ENCODE measurements around the gene RNF187.
"Not testable (repeated sequence)": the region's sequence is repeated elsewhere in the genome, so short reads cannot be mapped to it uniquely, and the experiment has no call there.

The RNF187 gene

GRCh38 chr1:228459091-228459993 lies 27.8 kb upstream of the RNF187 start:
- peak in 1 of 2 donors; percentile 23 for DNase-seq (ENCODE audit: low read depth in 2 of 2)

- DNase-seq (ENCODE audit: low read depth in 2 of 2) = no peak
These were observed 26.4 kb upstream of the RNF187 start for GRCh38 chr1:228460821-228461220.

- no peak for DNase-seq (ENCODE audit: low read depth in 2 of 2)
These were observed 24.6 kb upstream of the RNF187 start for GRCh38 chr1:228462560-228462959.

GRCh38 chr1:228463009-228463558 lies 24.1 kb upstream of the RNF187 start:
- DNase-seq (ENCODE audit: low read depth in 2 of 2) = no peak

GRCh38 chr1:228463559-228464455 lies 23.4 kb upstream of the RNF187 start:
- DNase-seq (ENCODE audit: low read depth in 2 of 2) = no peak

- DNase-seq (ENCODE audit: low read depth in 2 of 2) = peak; percentile 68 to 70
These were observed 22.6 kb upstream of the RNF187 start for GRCh38 chr1:228464487-228464983.

GRCh38 chr1:228465141-228465540 lies 22.0 kb upstream of the RNF187 start:
- no peak for DNase-seq (ENCODE audit: low read depth in 2 of 2)

GRCh38 chr1:228465571-228466146 lies 21.5 kb upstream of the RNF187 start:
- DNase-seq (ENCODE audit: low read depth in 2 of 2) = no peak

GRCh38 chr1:228468188-228468587 lies 19.0 kb upstream of the RNF187 start:
- not testable (repeated sequence) for DNase-seq (ENCODE audit: low read depth in 2 of 2)

- no peak for DNase-seq (ENCODE audit: low read depth in 2 of 2)
These were observed 17.6 kb upstream of the RNF187 start for GRCh38 chr1:228469413-228470162.

GRCh38 chr1:228471154-228471761 lies 15.9 kb upstream of the RNF187 start:
- no peak for DNase-seq (ENCODE audit: low read depth in 2 of 2)

GRCh38 chr1:228471762-228472398 lies 15.3 kb upstream of the RNF187 start:
- DNase-seq (ENCODE audit: low read depth in 2 of 2) = no peak

GRCh38 chr1:228472655-228473054 lies 14.5 kb upstream of the RNF187 start:
- no peak for DNase-seq (ENCODE audit: low read depth in 2 of 2)

GRCh38 chr1:228474507-228474906 lies 12.7 kb upstream of the RNF187 start:
- DNase-seq (ENCODE audit: low read depth in 2 of 2) = no peak

- DNase-seq (ENCODE audit: low read depth in 2 of 2) = no peak
These were observed 11.4 kb upstream of the RNF187 start for GRCh38 chr1:228475812-228476211.

GRCh38 chr1:228477263-228477662 lies 9.9 kb upstream of the RNF187 start:
- no peak for DNase-seq (ENCODE audit: low read depth in 2 of 2)

GRCh38 chr1:228478326-228478725 lies 8.9 kb upstream of the RNF187 start:
- DNase-seq (ENCODE audit: low read depth in 2 of 2) = no peak

- DNase-seq (ENCODE audit: low read depth in 2 of 2) = no peak
These were observed 8.1 kb upstream of the RNF187 start for GRCh38 chr1:228478912-228479711.

- DNase-seq (ENCODE audit: low read depth in 2 of 2) = no peak
These were observed 3.4 kb upstream of the RNF187 start for GRCh38 chr1:228483789-228484188.

Measured in stimulated activated CD8-positive, alpha-beta memory T cell treated with anti-CD3 and anti-CD28 coated beads, Interleukin-7, amount 100 ng/mL, for 1 hour (primary cell).